Effector CD8-positive, alpha-beta T cell (primary cell): ENCODE data around the gene PPP1R37.

Experiments used
- DNase-seq: peaks from one replicate; lab custom pipeline; 2025; lab: John Stamatoyannopoulos, UW
- total RNA-seq, 4 experiments: gene quantifications; one replicate each; lab custom pipeline; 2026; lab: John Stamatoyannopoulos, UW

Gene PPP1R37
- total RNA-seq, result 55.1 to 60.0 (median 56.2) reads per million in 4 experiments

DNA sequence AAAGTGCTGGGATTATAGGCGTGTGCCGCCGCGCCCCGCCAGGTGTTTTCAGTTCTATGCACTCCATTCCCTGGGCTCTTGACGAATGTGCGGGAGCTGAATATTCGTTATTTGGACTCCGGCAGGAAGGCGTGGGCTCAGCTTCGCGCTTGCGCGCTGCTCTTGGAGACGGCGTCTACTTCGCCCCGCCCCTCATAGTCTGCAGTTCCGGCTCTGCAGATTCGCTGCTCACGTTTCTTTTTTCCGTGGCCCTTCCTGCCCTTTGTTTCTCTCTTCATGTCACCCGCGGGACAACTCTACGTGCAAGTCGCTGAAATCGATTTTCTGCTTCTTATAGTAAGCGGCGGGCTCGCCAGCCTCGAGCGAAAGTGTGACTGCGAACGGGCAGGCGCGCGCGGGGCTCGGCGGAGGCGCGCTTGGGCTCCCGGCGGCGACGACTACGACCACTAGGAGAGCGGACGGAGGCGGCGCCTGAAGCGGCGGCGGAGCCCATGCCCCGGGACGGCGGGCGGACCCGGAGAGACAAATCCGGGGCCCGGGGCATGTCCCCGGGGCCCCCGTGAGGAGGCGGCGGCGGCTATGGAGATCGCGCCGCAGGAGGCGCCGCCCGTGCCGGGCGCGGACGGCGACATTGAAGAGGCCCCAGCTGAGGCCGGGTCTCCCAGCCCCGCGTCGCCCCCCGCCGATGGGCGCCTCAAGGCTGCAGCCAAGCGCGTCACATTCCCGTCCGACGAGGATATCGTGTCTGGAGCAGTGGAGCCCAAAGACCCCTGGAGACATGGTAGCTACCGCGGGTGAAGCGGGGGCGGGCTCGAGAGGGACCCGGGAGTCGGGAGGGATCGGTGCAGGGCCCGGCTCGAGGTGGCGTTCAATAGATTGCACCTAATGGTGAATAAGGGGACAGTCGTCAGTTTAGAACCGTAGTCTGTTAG, at the start of gene PPP1R37:
Gene PPP1R37 (plus strand): TSS at position 433 of the 932 bp plus-strand sequence. CDS start 147 bp downstream, at position 580.
- peak; percentile 86 for DNase-seq

DNA sequence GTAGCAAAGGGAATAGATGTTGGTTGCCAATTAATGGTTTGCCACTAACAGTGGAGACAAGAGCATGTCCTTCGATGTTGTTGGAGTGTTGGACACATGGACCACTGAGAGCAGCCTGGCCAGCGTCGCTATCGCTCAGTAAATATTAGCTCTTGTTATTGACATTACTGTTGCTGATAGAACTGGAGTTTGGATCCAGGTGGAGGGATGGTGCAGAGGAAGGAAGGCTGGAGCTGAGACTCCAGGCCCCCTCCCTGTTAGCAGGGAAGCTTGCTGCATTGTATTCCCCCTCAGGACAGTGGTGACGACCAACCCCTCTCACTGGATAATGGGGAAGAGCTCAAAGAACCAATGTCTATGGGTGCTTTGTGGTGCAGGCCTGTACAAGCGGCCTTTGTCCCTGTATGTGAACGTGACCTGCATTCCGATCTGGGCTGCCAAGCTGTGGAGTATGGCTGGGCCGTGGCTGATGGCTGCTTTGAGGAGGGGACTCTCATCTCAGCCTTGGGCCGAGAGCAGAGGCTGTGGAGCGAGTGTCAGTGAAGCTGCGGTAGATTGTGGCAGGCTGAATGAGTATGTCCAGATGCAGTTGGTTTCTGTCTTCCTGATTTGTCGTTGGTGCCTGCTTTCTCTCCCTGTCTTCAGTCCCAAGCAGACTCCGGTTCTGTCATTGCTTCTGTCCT, 47.2 kb upstream of the PPP1R37 start:
- no peak for DNase-seq

GRCh38 chr19:45046355-45046754, 46.6 kb upstream of the PPP1R37 start:
- no peak for DNase-seq

GRCh38 chr19:45047188-45047797, 45.7 kb upstream of the PPP1R37 start:
- no peak for DNase-seq

DNA sequence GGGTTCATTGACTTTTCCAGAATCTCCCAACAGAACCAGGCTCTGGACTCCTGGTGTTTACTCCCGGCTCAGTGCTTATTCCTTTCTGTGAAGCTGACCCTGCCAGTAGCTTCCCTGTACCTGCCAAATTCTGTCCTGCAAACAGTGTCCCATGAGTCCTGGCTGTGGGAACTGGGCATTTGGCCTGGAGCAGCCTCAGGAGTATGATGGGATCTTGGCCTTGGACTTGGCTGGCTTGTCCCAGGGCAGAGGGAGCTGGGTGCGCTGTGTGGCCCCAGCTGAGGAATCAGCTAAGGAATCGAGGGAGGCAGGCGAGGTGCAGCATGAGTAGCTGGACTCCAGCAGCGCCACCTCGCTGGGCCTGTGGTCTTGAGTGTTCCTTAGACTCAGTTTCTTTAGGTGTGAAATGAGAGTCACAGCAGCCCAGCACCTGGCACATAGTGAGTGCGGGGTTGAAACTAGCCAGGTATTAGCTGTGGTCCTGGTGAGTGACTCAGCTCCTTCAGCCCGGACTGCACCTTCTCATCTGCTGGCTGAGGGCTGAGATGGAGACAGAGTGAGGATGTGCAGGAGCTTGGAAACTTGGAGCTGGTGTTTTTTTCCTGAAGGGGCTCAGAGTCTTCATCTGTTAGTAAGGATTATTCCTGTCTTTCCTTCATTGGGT, 43.8 kb upstream of the PPP1R37 start:
- DNase-seq, result no peak

GRCh38 chr19:45050036-45050435, 42.9 kb upstream of the PPP1R37 start:
- no peak for DNase-seq

DNA sequence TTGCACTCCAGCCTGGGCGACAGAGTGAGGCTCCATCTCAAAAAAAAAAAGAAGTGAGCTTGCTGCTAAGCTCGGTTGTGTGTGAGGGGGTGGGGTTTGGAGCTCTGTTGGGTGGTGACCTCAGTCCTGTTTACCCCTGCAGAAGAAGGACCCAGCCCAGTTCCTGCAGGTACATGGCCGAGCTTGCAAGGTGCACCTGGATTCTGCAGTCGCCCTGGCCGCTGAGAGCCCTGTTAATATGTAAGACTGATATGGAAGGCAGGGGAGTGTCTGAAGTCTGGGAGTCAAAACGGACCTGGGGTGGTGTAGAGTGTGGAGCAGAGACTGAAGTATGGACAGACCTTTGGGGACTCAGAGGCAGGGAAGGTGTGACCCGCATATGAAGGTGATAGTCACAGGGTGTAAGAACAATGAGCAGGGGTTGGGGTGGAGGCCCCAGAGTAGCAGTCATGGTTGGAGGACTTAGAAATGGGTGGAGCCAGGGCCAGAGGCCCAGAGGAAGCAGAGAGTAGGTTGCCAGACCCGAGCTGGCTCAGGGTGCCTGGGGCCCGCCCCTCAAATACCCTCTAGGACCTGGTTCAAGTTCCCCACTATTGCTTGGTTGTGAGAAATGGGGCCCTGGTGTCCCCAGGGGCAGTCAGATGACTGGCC, 40.9 kb upstream of the PPP1R37 start:
- no peak for DNase-seq

- DNase-seq, result no peak
Measured at GRCh38 chr19:45056831-45057230, 36.1 kb upstream of the PPP1R37 start.

DNA sequence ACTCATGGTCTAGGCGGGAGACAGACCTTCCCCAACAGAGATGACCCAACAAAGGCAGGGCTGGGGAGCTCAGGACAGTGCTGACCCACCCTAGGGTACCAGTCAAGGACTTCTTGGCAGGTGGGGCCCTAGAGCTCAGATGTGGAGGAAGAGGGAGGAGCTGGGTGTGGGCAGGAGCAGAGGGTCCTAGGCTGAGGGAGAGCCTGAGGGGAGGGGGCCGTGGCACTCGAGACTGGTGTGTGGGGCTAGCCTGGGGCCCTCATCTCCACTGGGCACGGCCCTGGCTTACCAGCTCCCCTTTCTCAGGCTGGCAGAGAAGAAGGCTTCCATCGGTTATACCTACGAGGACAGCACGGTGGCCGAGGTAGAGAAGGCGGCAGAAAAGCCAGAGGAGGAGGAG, 35.5 kb upstream of the PPP1R37 start:
- no peak for DNase-seq

DNA sequence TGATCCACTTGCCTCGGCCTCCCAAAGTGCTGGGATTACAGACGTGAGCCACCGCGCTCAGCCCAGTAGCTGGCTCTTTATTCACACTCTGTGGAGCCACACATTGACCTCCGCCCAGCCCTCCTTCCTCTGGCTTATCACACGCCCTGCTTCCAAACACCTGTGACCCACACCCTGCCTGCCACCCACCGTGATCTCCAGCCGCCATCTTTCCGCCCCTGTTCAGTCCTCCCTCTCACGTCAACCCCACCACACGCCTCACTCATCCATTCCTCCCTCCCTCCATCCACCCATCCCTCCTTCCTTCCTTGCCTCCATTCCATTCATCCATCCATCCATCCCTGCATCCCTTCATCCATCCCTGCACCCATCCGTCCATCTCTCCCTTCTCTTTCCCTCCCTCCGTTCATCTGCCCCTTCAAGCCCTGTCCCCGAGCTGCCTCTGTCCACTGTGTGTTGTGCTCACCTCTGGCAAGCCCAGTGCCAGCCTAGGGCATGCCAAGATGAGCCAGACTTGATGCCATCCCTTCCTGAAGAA, 34.3 kb upstream of the PPP1R37 start:
- DNase-seq, result no peak

DNA sequence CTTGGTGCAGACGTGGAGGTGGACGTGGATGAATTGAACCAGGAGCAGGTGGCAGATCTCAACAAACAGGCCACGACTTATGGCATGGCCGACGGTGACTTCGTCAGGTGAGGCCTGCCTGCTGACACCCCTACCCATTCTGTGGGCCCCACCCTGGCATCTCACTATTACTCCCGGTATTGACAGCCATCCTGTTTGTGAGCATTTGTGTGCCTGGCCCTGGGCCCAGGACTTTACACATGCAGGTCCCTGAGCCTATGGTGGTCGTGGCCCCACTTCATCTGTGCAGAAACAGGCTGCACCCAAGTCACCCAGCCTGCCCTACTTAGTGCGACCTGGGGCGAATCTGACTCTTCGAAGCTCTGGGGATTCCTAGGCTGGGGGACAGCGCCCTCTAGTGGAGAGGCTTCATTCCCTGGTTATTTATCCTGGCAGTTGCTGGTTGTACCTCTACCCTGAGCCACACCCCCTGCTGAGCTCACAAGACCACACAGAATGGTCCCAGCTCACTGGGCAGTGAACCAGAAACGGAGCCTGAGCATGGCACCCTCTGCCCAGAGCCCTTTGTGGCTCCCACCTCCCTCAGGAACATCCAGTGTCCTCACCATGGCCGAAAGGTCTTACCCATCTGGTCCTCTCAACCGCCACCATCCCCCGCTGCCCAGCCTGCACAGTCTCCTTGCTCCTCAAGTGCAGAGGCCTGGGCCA, 33.6 kb upstream of the PPP1R37 start:
- DNase-seq, result peak; percentile 78

DNA sequence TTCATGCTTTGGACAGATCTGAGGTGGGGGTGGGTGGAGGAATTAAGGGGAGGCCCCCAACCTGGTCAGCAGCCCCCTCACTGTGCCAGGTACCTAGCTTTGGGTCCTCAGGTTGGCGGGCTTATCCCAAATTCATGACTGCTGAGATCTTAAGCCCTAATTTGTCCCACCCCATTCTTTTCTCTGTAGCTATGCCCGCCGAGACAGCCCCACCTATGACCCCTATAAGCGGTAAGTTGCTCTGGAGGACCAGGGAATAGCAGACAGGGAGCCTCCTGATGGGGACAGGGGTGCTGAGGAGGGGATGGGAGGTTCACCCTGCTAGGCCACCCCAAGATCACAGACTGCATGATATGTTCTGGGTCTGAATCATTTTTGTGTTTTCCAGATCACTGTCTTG, 31.0 kb upstream of the PPP1R37 start:
- no peak for DNase-seq

- DNase-seq, result no peak
Measured at GRCh38 chr19:45063851-45064801, 28.9 kb upstream of the PPP1R37 start.

GRCh38 chr19:45066921-45067661, 25.9 kb upstream of the PPP1R37 start:
- no peak for DNase-seq

GRCh38 chr19:45068041-45068440, 24.9 kb upstream of the PPP1R37 start:
- no peak for DNase-seq

DNA sequence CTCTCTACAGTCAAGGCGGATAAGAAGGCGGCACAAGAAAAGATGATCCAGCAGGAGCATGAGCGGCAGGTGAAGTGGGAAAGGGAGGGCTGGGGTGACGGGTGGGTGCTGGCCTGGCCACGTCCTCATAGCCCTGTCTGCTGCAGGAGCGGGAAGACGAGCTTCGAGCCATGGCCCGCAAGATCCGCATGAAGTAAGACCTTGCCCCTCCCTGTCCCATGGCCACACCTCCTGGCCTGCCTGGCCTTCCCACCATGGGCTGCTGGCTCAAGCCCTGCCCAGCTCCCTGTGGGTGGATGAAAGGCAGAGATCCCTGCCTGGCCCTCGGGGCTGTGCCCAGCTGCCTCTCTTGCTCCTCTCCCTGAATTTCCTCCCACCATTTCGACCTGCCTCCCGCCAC, 23.9 kb upstream of the PPP1R37 start:
- no peak for DNase-seq

- DNase-seq, result no peak
Measured at GRCh38 chr19:45070214-45070613, 22.8 kb upstream of the PPP1R37 start.

DNA sequence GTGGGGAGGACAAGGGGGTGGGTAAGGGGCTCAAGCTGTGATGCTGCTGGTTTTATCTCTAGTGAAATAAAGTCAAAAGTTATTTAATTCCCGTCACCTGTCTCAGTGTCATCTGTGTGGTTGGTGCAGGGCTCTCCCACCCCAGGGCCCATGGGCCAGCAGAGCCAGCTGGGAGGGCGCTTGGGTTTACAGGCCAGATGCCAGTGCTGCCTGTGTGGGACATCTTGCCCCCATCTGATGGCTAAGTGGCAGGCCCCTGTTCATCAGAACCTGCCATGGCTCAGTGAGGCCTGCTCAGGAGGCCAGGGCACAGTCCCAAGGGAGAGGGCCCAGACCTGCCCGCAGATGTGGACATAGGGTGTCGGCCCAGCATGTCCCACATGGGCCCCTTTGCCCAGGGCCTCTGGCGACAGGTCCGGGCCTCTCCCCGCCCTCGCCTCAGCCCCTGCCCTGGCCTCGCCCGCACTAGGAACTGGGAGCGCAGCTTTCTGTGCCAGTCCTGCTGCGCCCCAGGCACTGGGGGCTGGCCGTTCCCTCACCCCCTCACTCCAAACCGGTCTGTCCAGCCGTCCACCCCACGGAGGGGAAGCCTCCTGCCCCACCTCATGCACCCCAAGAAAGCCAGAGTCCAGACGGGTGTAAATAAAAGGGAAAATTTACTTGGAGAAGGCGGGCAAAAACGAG, 22.0 kb upstream of the PPP1R37 start:
- no peak for DNase-seq
